SU-DHL-6 (cell line): ENCODE measurements around the gene MYH6.

ENCODE experiments used
- H2AFZ ChIP-seq: fragments of 200-600 bp; sonication (generic); 2 replicates; pipeline ENCODE4 v1.6.1; 2014; ENCODE audit warnings: low read depth, mild to moderate bottlenecking, moderate library complexity, mixed read lengths, antibody characterized with exemption, low read length; ENCODE audit not compliant: severe bottlenecking
- H3F3A ChIP-seq: fragments of 200-600 bp; shearing (Covaris generic); 2 replicates; pipeline ENCODE4 v1.6.0; 2016; ENCODE audit warnings: antibody characterized with exemption, mild to moderate bottlenecking; ENCODE audit not compliant: insufficient read depth
- H3K27ac ChIP-seq: fragments of 200-600 bp; sonication (generic); 2 replicates; pipeline ENCODE4 v1.5.1; 2016; ENCODE audit warnings: low read depth, mild to moderate bottlenecking, low read length, moderate library complexity, mixed read lengths
- H3K27me3 ChIP-seq: fragments of 200-600 bp; sonication (generic), shearing (Covaris generic); 2 replicates; pipeline ENCODE4 v1.6.0; 2014; ENCODE audit warnings: mild to moderate bottlenecking, low read length
- H3K36me3 ChIP-seq: fragments of 200-600 bp; sonication (generic); 2 replicates; pipeline ENCODE4 v1.6.1; 2014; ENCODE audit warnings: mild to moderate bottlenecking, low read length, mixed read lengths
- H3K4me2 ChIP-seq: fragments of 300-600, 200-600 bp; shearing (Covaris generic), sonication (generic); 2 replicates; pipeline ENCODE4 v1.6.0; 2014; ENCODE audit warnings: low read length, low read depth, mild to moderate bottlenecking; ENCODE audit not compliant: poor library complexity, severe bottlenecking
- H3K4me3 ChIP-seq: fragments of 200-600 bp; sonication (generic); 2 replicates; pipeline ENCODE4 v1.5.1; 2014; ENCODE audit warnings: antibody characterized with exemption, low read length, mild to moderate bottlenecking, mixed read lengths; ENCODE audit not compliant: insufficient read depth, poor library complexity, severe bottlenecking
- H3K79me2 ChIP-seq: fragments of 200-600 bp; sonication (generic); 2 replicates; pipeline ENCODE4 v1.6.1; 2014; ENCODE audit warnings: mild to moderate bottlenecking, low read length, moderate library complexity; ENCODE audit not compliant: insufficient read depth
- H3K9ac ChIP-seq: fragments of 200-600 bp; sonication (generic); 2 replicates; pipeline ENCODE4 v1.7.0; 2014; ENCODE audit warnings: mild to moderate bottlenecking, low read length
- H3K9me2 ChIP-seq: fragments of 200-600 bp; sonication (generic); replicated peaks from 2 replicates; pipeline ENCODE4 v1.6.1; 2014; ENCODE audit warnings: low read length; ENCODE audit not compliant: insufficient read depth
- H3K9me3 ChIP-seq: fragments of 200-600 bp; sonication (generic); 2 replicates; pipeline ENCODE4 v1.6.1; 2014; ENCODE audit warnings: low read length, mixed read lengths; ENCODE audit not compliant: insufficient read depth
- H4K20me1 ChIP-seq: fragments of 200-600 bp; sonication (generic); 2 replicates; pipeline ENCODE4 v1.6.1; 2014; ENCODE audit warnings: low read depth, mild to moderate bottlenecking, antibody characterized with exemption, low read length, moderate library complexity, mixed read lengths
- CTCF ChIP-seq: fragments of 200-600 bp; sonication (generic); IDR thresholded peaks from one replicate; pipeline ENCODE4 v1.5.1; 2017; ENCODE audit warnings: antibody characterized with exemption, mild to moderate bottlenecking, low read length, moderate library complexity; ENCODE audit not compliant: insufficient read depth, poor library complexity, severe bottlenecking
- EZH2phosphoT487 ChIP-seq: fragments of 200-600 bp; sonication (generic), shearing (Covaris generic); conservative IDR thresholded peaks from 2 replicates; pipeline ENCODE4 v1.6.1; 2018; ENCODE audit warnings: mild to moderate bottlenecking, antibody characterized with exemption, low read length, moderate library complexity, mixed read lengths

The MYH6 gene

GRCh38 chr14:23381871-23382270 is 26.2 kb downstream of the MYH6 start:
- H3K9ac ChIP-seq = no peak overlapping the region
- no peaks in the 10 kb centered on the region for H3K79me2 ChIP-seq
- H4K20me1 ChIP-seq = no peaks in the 10 kb centered on the region
- H3K9me3 ChIP-seq = no peaks in the 10 kb centered on the region
- no peaks in the 10 kb centered on the region for H3K9me2 ChIP-seq
- H3K27me3 ChIP-seq = no peaks in the 10 kb centered on the region
- H2AFZ ChIP-seq = no peak overlapping the region
- no peak overlapping the region for H3K27ac ChIP-seq
- no peaks in the 10 kb centered on the region for H3F3A ChIP-seq
- no peaks in the 10 kb centered on the region for H3K36me3 ChIP-seq
- TF ChIP-seq CTCF (no peak), EZH2phosphoT487 (no peak)
- H3K4me3 ChIP-seq = no peak overlapping the region
- H3K4me2 ChIP-seq = no peak overlapping the region

GRCh38 chr14:23380976-23381375 is 27.1 kb downstream of the MYH6 start:
- Histone ChIP-seq H3K9ac (no peak overlapping the region), H2AFZ (no peak overlapping the region), H3K9me2 (no peaks in the 10 kb centered on the region), H3K4me3 (no peak overlapping the region), H3F3A (no peaks in the 10 kb centered on the region), H3K36me3 (no peaks in the 10 kb centered on the region), H3K79me2 (no peaks in the 10 kb centered on the region), H3K27me3 (no peaks in the 10 kb centered on the region), H4K20me1 (no peaks in the 10 kb centered on the region), H3K27ac (no peak overlapping the region), H3K9me3 (no peaks in the 10 kb centered on the region), H3K4me2 (no peak overlapping the region)
- no peak for TF ChIP-seq CTCF
- TF ChIP-seq EZH2phosphoT487 = no peak

- no peak overlapping the region for H3K9ac ChIP-seq
- no peak overlapping the region for H2AFZ ChIP-seq
- H3K36me3 ChIP-seq = no peaks in the 10 kb centered on the region
- H3K9me3 ChIP-seq = no peaks in the 10 kb centered on the region
- H3K9me2 ChIP-seq = no peaks in the 10 kb centered on the region
- H3K4me3 ChIP-seq = no peak overlapping the region
- H3K4me2 ChIP-seq = no peak overlapping the region
- H3K27me3 ChIP-seq = no peaks in the 10 kb centered on the region
- H4K20me1 ChIP-seq = no peaks in the 10 kb centered on the region
- no peaks in the 10 kb centered on the region for H3K79me2 ChIP-seq
- no peaks in the 10 kb centered on the region for H3F3A ChIP-seq
- no peak overlapping the region for H3K27ac ChIP-seq
- TF ChIP-seq CTCF (no peak), EZH2phosphoT487 (no peak)
Measured at GRCh38 chr14:23380197-23380914, 27.7 kb downstream of the MYH6 start.
